B cell (primary cell): Measurements from ENCODE around the gene PLCXD1. TPM values are rescaled to one million over a fixed set of nuclear protein-coding genes. Genes with fewer than 3 reads are reported as not detected.
A peak's percentile ranks its signal among the peaks of the same experiment; 100 is the strongest.

Experiments used
- ATAC-seq: fragments of 200-7000 bp; cut with Tn5 transposase; one replicate; pipeline ENCODE4 v1.10.0; 2021; ENCODE audit warnings: low read depth, mild to moderate bottlenecking, moderate number of reproducible peaks, moderate library complexity
- CTCF ChIA-PET: fragments of 350-600 bp; sonication (Branson Sonifier 250); formaldehyde crosslinking; loops from one replicate; lab custom pipeline; 2021; ENCODE audit warnings: antibody characterized with exemption, inconsistent platforms; lab: Charles Lee
- POLR2A ChIA-PET: fragments of 350-600 bp; sonication (Branson Sonifier 250); formaldehyde crosslinking; loops from one replicate; lab custom pipeline; 2021; ENCODE audit warnings: antibody characterized with exemption; lab: Charles Lee
- DNase-seq: peaks from one replicate; pipeline ENCODE4 v3.0.0; 2013
- H2AFZ ChIP-seq: 2 replicates; pipeline ENCODE4 v1.6.1; 2012; ENCODE audit warnings: mild to moderate bottlenecking, low read depth, low read length; ENCODE audit not compliant: insufficient read depth, poor library complexity, severe bottlenecking
- H3K27ac ChIP-seq, 2 donors: 1 replicate in 1 of 2; 2 replicates in 1 of 2; pipeline ENCODE4 v1.5.1; 2012 to 2013; ENCODE audit warnings: low read length in 2 of 2, mild to moderate bottlenecking in 2 of 2, moderate library complexity in 1 of 2
- H3K27me3 ChIP-seq, 4 experiments: fragments of 200-600 bp in 1 of 4; sonication (generic) in 1 of 4; replicated peaks in 1 of 4; 1 replicate in 2 of 4; 2 replicates in 2 of 4; pipeline versions ENCODE4 v1.6.1 to v1.7.0; 2013 to 2016; ENCODE audit warnings: low read length in 3 of 4, mild to moderate bottlenecking in 2 of 4, mixed read lengths in 1 of 4, moderate library complexity in 1 of 4; ENCODE audit not compliant: insufficient read depth in 4 of 4, control insufficient read depth in 3 of 4; ENCODE audit errors: control extremely low read depth in 1 of 4
- H3K36me3 ChIP-seq, 2 experiments: replicated peaks in 1 of 2; 1 replicate in 1 of 2; 2 replicates in 1 of 2; pipeline versions ENCODE4 v1.6.1 to v1.7.1; 2013; ENCODE audit warnings: low read length in 1 of 2; ENCODE audit not compliant: insufficient read depth in 2 of 2, control insufficient read depth in 1 of 2; ENCODE audit errors: control extremely low read depth in 1 of 2, extremely low read depth in 1 of 2
- H3K4me1 ChIP-seq, 2 donors: fragments of 200-600 bp in 1 of 2; sonication (generic) in 1 of 2; 1 replicate in 1 of 2; 2 replicates in 1 of 2; pipeline versions ENCODE4 v1.5.1 to v1.6.1; 2013 to 2017; ENCODE audit warnings: low read length in 2 of 2; ENCODE audit not compliant: control insufficient read depth in 2 of 2, insufficient read depth in 2 of 2
- H3K4me2 ChIP-seq: replicated peaks from 2 replicates; pipeline ENCODE3; 2012; ENCODE audit warnings: mild to moderate bottlenecking, low read depth, low read length; ENCODE audit not compliant: poor library complexity, severe bottlenecking
- H3K4me3 ChIP-seq, 5 experiments: fragments of 200-600 bp in 1 of 5; sonication (generic) in 1 of 5; 1 replicate in 3 of 5; 2 replicates in 2 of 5; pipeline versions ENCODE4 v1.5.1 to v1.7.0; 2011 to 2016; ENCODE audit warnings: low read length in 4 of 5, mild to moderate bottlenecking in 4 of 5, low read depth in 2 of 5, control low read depth in 1 of 5, moderate library complexity in 1 of 5; ENCODE audit not compliant: insufficient read depth in 1 of 5; ENCODE audit errors: control extremely low read depth in 1 of 5, extremely low read depth in 1 of 5
- H3K79me2 ChIP-seq: fragments of 200-600 bp; sonication (generic); one replicate; pipeline ENCODE4 v1.6.0; 2016; ENCODE audit warnings: low read length; ENCODE audit not compliant: control insufficient read depth, insufficient read depth
- H3K9ac ChIP-seq: fragments of 200-600 bp; sonication (generic); 2 replicates; pipeline ENCODE4 v1.6.1; 2017; ENCODE audit warnings: mild to moderate bottlenecking, low read length, moderate library complexity
- H3K9me3 ChIP-seq, 3 donors: one replicate each; pipeline versions ENCODE4 v1.6.1 to v1.7.1; 2013; ENCODE audit warnings: low read length in 2 of 3; ENCODE audit not compliant: control insufficient read depth in 2 of 3, insufficient read depth in 1 of 3; ENCODE audit errors: control extremely low read depth in 1 of 3
- H4K20me1 ChIP-seq: 2 replicates; pipeline ENCODE4 v1.6.0; 2012; ENCODE audit warnings: mild to moderate bottlenecking, low read length; ENCODE audit not compliant: insufficient read depth, control insufficient read depth, poor library complexity, severe bottlenecking
- H3K27ac Mint-ChIP-seq: one replicate; pipeline ENCODE4 v1.8.0; 2021; ENCODE audit warnings: mixed read lengths
- H3K27me3 Mint-ChIP-seq: one replicate; pipeline ENCODE4 v1.8.0; 2021; ENCODE audit warnings: mixed read lengths
- H3K4me1 Mint-ChIP-seq: one replicate; pipeline ENCODE4 v1.8.0; 2021; ENCODE audit warnings: mixed read lengths
- H3K4me3 Mint-ChIP-seq: one replicate; pipeline ENCODE4 v1.8.0; 2021; ENCODE audit warnings: mixed read lengths
- H3K9me3 Mint-ChIP-seq: one replicate; pipeline ENCODE4 v1.8.0; 2022; ENCODE audit warnings: mixed read lengths; ENCODE audit not compliant: insufficient read depth
- EZH2 ChIP-seq: IDR thresholded peaks from 2 replicates; pipeline ENCODE4 v1.6.1; 2012; ENCODE audit warnings: borderline replicate concordance, low read depth, mild to moderate bottlenecking, moderate library complexity, low read length; ENCODE audit not compliant: insufficient read depth, poor library complexity, severe bottlenecking
- WGBS: methylation state at CpG from one replicate; pipeline ENCODE4 v1.1.5; 2013; ENCODE audit warnings: missing lambda C conversion rate; ENCODE audit not compliant: insufficient coverage; 5-methylcytosine and 5-hydroxymethylcytosine counted together
- intact Hi-C: fragments of 100-400 bp; cut with micrococcal nuclease; formaldehyde crosslinking; loops from one replicate; pipeline ENCODE4 v1.10.0; 2022
- polyA plus RNA-seq: library from polyadenylated mRNA; depleted of rRNA; stranded (reverse); fragments of >200 nt; gene quantifications from 2 replicates; pipeline ENCODE4 v1.2.3, GENCODE V29; 2012
- total RNA-seq, 2 donors: library from RNA; stranded (reverse); fragments of 120-200 nt in 1 of 2; gene quantifications; 1 replicate in 1 of 2; 2 replicates in 1 of 2; pipeline versions ENCODE4 v1.2.3 to v1.2.4, GENCODE V29; 2013 to 2022
- TF ChIP-seq, protein P1 (sequence below): fragments of 200-600 bp; IDR thresholded peaks from one replicate; pipeline ENCODE4 v1.8.0; 2022; ENCODE audit warnings: antibody characterized with exemption, mild to moderate bottlenecking

The PLCXD1 gene
- total and polyA plus RNA-seq, 2 donors (not counting 1 experiment from before 2014, with no cell fraction given): 30.4 to 38.5 TPM

DNA sequence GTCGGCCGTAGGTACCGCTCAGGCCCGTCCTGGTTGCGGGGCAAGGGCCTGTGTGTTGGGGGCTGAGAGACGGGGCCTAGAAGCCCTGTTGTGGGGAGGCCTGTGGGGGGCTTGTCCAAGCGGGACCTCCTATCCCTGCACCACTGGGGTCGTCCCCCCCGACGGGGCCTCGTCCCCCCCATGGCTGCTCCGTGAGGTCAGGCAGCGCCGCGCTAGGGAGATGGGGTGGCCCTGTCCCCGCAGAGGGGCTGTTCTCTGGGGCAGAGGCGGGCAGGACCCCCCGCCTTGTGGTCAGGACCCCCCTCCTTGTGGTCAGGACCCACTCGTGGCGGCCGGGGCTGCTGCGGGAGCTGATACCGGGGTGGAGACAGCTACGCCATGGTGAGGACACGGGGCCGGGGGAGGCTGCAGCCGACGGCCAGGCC lies 49.6 kb downstream of the PLCXD1 start:
- Histone ChIP-seq H3K27ac (no peak overlapping the region), H3K27me3 (peaks cover 0 to 20% (median 5%) of the 10 kb centered on the region in 4 experiments), H3K36me3 (peaks cover 0 to 6% of the 10 kb centered on the region in 2 experiments), H3K4me1 (peaks cover 15 to 16% of the 10 kb centered on the region in 2 donors), H3K9ac (peak overlapping the region; percentile 41), H3K79me2 (no peaks in the 10 kb centered on the region), H2AFZ (peak overlapping the region; percentile 31), H4K20me1 (no peaks in the 10 kb centered on the region), H3K4me2 (peak overlapping the region; percentile 68), H3K9me3 (peaks cover 0 to 12% (median 0%) of the 10 kb centered on the region in 3 donors), H3K4me3 (peak overlapping the region in 3 of 5 experiments; percentile 26 to 52 (median 37))
- intact Hi-C loops: no loop called here
- WGBS: 6% methylated on average over 16 of the region's 28 CpGs
- no peak for DNase-seq
- ChIA-PET CTCF (no interaction called here), POLR2A (no interaction called here)
- H3K4me3 Mint-ChIP-seq: no peak overlapping the region
- H3K4me1 Mint-ChIP-seq: no peaks in the 10 kb centered on the region
- H3K27ac Mint-ChIP-seq: no peak overlapping the region
- no peak for TF ChIP-seq EZH2
- TF ChIP-seq, protein P1, sequence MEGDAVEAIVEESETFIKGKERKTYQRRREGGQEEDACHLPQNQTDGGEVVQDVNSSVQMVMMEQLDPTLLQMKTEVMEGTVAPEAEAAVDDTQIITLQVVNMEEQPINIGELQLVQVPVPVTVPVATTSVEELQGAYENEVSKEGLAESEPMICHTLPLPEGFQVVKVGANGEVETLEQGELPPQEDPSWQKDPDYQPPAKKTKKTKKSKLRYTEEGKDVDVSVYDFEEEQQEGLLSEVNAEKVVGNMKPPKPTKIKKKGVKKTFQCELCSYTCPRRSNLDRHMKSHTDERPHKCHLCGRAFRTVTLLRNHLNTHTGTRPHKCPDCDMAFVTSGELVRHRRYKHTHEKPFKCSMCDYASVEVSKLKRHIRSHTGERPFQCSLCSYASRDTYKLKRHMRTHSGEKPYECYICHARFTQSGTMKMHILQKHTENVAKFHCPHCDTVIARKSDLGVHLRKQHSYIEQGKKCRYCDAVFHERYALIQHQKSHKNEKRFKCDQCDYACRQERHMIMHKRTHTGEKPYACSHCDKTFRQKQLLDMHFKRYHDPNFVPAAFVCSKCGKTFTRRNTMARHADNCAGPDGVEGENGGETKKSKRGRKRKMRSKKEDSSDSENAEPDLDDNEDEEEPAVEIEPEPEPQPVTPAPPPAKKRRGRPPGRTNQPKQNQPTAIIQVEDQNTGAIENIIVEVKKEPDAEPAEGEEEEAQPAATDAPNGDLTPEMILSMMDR: no peak
- H3K9me3 Mint-ChIP-seq: no peaks in the 10 kb centered on the region
- ATAC-seq: no peak
- H3K27me3 Mint-ChIP-seq: no peaks in the 10 kb centered on the region

DNA sequence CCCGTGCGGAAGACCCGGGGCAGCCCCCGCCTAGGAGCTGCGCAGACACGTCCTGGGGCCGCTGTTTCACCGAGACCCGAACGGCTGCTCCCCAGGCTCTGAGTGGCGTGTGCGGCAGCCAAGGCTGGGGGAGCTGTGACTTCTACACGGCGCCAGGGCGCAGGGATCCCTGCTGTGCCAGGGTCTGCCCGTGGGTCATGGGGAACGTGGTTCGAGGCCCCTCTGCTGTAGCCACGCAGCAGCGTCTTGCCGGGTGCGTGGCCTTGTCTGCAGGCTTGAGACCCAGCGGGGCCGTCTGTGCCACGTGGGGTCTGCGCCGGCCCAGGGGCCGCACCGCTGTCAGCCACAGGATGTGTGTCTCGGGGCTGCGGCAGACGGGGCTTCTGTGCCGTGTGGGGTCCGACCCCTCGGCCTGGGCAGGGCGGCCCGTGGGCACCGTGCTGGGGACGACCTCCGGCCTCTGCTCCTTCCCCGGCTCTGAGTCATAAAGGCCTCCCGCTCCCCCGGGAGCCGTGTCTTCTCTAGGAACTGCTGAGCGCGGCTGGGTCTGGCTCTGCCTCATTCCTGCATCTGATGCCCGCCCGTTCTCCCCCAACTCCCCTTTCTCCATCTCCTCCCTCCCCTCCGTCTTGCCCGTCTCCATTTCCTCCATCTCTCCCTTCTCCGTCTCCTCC lies 50.1 kb downstream of the PLCXD1 start:
- TF ChIP-seq, protein P1: no peak
- no peak for TF ChIP-seq EZH2
- ChIA-PET CTCF (no interaction called here), POLR2A (no interaction called here)
- Histone ChIP-seq H4K20me1 (no peaks in the 10 kb centered on the region), H3K27me3 (peaks cover 0 to 20% (median 5%) of the 10 kb centered on the region in 4 experiments), H3K9ac (peak overlapping the region; percentile 41), H3K27ac (no peak overlapping the region), H3K9me3 (peaks cover 0 to 12% (median 0%) of the 10 kb centered on the region in 3 donors), H3K36me3 (peaks cover 0 to 6% of the 10 kb centered on the region in 2 experiments), H3K79me2 (no peaks in the 10 kb centered on the region), H2AFZ (peak overlapping the region; percentile 31), H3K4me2 (peak overlapping the region; percentile 68), H3K4me1 (peaks cover 15 to 16% of the 10 kb centered on the region in 2 donors), H3K4me3 (peak overlapping the region in 3 of 5 experiments; percentile 26 to 52 (median 37))
- DNase-seq (peak; percentile 51), ATAC-seq (peak; percentile 28)
- intact Hi-C loops: no loop called here
- Mint-ChIP-seq H3K9me3 (no peaks in the 10 kb centered on the region), H3K4me3 (no peak overlapping the region), H3K27ac (no peak overlapping the region), H3K4me1 (no peaks in the 10 kb centered on the region), H3K27me3 (no peaks in the 10 kb centered on the region)
- WGBS: 3% methylated on average over 51 of the region's 51 CpGs
